Measurements from ENCODE around the gene GMDS. TPM values are rescaled to one million over a fixed set of nuclear protein-coding genes. Genes with fewer than 3 reads are reported as not detected.

GMDS gene
- total and polyA plus RNA-seq, 2 of the 4 experiments (the other 2 are of a cell fraction): 7.3 to 21.9 TPM

- peaks cover 8% of the 10 kb centered on the region for H3K9me1 ChIP-seq (ENCODE audit: insufficient read depth, low read length)
- no peak overlapping the region for H3K4ac ChIP-seq (ENCODE audit: low read depth, low read length)
- no peaks in the 10 kb centered on the region for H3K36me3 ChIP-seq (ENCODE audit: control insufficient read depth, insufficient read depth, low read length)
- H2BK20ac ChIP-seq (ENCODE audit: low read depth, low read length): no peak overlapping the region
- H3K79me1 ChIP-seq (ENCODE audit: low read depth in 1 of 2, low read length in 2 of 2): 0 out of 4 replicates have a peak, but pooled peaks cover 0 to 4% of the 10 kb centered on the region in 2 experiments
- no peak overlapping the region for H3K23ac ChIP-seq (ENCODE audit: low read depth, low read length)
- no peak overlapping the region for H4K8ac ChIP-seq (ENCODE audit: low read depth in 2 of 2, low read length in 2 of 2)
- no peak overlapping the region for H2AK9ac ChIP-seq (replicated peaks; ENCODE audit: low read depth, low read length, poor library complexity)
- dilution Hi-C loops (cut with HindIII; ENCODE audit: low sequenced_read_pairs, unreplicated experiment) (no loop called here), in situ Hi-C loops (cut with MboI; ENCODE audit: low sequenced_read_pairs) (no loop called here), intact Hi-C loops (cut with micrococcal nuclease) (loop anchor here (5.0 kb wide), 1 partner anchor 185 kb away; no protein-coding TSS in a partner anchor)
- WGBS, 2 experiments (ENCODE audit: extremely low coverage in 2 of 2, insufficient read length in 1 of 2): 100% methylated on average over 1 of the region's 8 CpGs; no CpG with 5 or more reads in 1 of the 2 experiments
- no peak overlapping the region for H3K18ac ChIP-seq (ENCODE audit: low read depth, low read length)
- H2AK5ac ChIP-seq (ENCODE audit: low read depth, low read length): peak overlapping the region; percentile 63
- no peak overlapping the region for H2AFZ ChIP-seq (replicated peaks; ENCODE audit: low read length, poor library complexity)
- no peak overlapping the region for H3K9ac ChIP-seq (ENCODE audit: low read depth, low read length)
- H3K27ac ChIP-seq (ENCODE audit: insufficient read depth, low read length): no peak overlapping the region
- DNase-seq: peak; percentile 72
- H2BK120ac ChIP-seq (ENCODE audit: low read depth, low read length): no peak overlapping the region
- H4K5ac ChIP-seq (ENCODE audit: low read depth, low read length): no peak overlapping the region
- ATAC-seq (ENCODE audit: low read depth): peak; percentile 59
- TF ChIP-seq, protein P1, sequence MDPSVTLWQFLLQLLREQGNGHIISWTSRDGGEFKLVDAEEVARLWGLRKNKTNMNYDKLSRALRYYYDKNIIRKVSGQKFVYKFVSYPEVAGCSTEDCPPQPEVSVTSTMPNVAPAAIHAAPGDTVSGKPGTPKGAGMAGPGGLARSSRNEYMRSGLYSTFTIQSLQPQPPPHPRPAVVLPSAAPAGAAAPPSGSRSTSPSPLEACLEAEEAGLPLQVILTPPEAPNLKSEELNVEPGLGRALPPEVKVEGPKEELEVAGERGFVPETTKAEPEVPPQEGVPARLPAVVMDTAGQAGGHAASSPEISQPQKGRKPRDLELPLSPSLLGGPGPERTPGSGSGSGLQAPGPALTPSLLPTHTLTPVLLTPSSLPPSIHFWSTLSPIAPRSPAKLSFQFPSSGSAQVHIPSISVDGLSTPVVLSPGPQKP (IDR thresholded peaks at IDR 0.05; ENCODE audit: borderline replicate concordance, low read depth, low read length): no peak
- no peak for TF ChIP-seq MAZ (IDR thresholded peaks at IDR 0.05; ENCODE audit: borderline replicate concordance, low read depth, low read length)
- TF ChIP-seq POLR2A (IDR thresholded peaks at IDR 0.05; ENCODE audit: low read depth, low read length): no peak
- TF ChIP-seq CEBPB (IDR thresholded peaks at IDR 0.05; ENCODE audit: low read depth, low read length): no peak
- TF ChIP-seq BHLHE40 (IDR thresholded peaks at IDR 0.05; ENCODE audit: low read depth, low read length): no peak
- no peak for TF ChIP-seq MXI1 (IDR thresholded peaks at IDR 0.05; ENCODE audit: borderline replicate concordance, low read depth, low read length)
- TF ChIP-seq RFX5 (IDR thresholded peaks at IDR 0.05; ENCODE audit: low read depth, low read length): no peak
- TF ChIP-seq, protein P2, sequence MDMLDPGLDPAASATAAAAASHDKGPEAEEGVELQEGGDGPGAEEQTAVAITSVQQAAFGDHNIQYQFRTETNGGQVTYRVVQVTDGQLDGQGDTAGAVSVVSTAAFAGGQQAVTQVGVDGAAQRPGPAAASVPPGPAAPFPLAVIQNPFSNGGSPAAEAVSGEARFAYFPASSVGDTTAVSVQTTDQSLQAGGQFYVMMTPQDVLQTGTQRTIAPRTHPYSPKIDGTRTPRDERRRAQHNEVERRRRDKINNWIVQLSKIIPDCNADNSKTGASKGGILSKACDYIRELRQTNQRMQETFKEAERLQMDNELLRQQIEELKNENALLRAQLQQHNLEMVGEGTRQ (IDR thresholded peaks at IDR 0.05; ENCODE audit: low read depth, low read length): no peak
- TF ChIP-seq, protein P3, sequence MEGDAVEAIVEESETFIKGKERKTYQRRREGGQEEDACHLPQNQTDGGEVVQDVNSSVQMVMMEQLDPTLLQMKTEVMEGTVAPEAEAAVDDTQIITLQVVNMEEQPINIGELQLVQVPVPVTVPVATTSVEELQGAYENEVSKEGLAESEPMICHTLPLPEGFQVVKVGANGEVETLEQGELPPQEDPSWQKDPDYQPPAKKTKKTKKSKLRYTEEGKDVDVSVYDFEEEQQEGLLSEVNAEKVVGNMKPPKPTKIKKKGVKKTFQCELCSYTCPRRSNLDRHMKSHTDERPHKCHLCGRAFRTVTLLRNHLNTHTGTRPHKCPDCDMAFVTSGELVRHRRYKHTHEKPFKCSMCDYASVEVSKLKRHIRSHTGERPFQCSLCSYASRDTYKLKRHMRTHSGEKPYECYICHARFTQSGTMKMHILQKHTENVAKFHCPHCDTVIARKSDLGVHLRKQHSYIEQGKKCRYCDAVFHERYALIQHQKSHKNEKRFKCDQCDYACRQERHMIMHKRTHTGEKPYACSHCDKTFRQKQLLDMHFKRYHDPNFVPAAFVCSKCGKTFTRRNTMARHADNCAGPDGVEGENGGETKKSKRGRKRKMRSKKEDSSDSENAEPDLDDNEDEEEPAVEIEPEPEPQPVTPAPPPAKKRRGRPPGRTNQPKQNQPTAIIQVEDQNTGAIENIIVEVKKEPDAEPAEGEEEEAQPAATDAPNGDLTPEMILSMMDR (conservative IDR thresholded peaks at IDR 0.05; ENCODE audit: low read depth, low read length): no peak
- no peaks in the 10 kb centered on the region for H3K9me3 ChIP-seq (ENCODE audit: control insufficient read depth, insufficient read depth, low read length)
- 0 out of 3 replicates have a peak overlapping the region, but pooled peaks have one; percentile 21 for H2BK15ac ChIP-seq (ENCODE audit: low read depth, low read length)
- no peak overlapping the region for H3K14ac ChIP-seq (replicated peaks; ENCODE audit: low read depth, low read length)
- no peak overlapping the region for H3K4me2 ChIP-seq (ENCODE audit: low read depth, low read length)
- ChIA-PET POLR2A (ENCODE audit: unreplicated experiment) (interaction anchor here (0.5 kb wide), 1 partner anchor 213 kb away, joined by 3 read pairs; no protein-coding TSS in a partner anchor), CTCF (no interaction called here)
- no peak overlapping the region for H3K4me3 ChIP-seq (ENCODE audit: insufficient read depth, low read depth, low read length)
- no peak overlapping the region for H3K56ac ChIP-seq (ENCODE audit: extremely low read depth, insufficient read depth, low read length)
- H4K20me1 ChIP-seq (ENCODE audit: insufficient read depth, low read length): no peaks in the 10 kb centered on the region
- no peaks in the 10 kb centered on the region for H3K27me3 ChIP-seq (ENCODE audit: control insufficient read depth, insufficient read depth, low read length)
- no TSS peak for BruUV-seq (replicated peaks)
- H4K91ac ChIP-seq (ENCODE audit: insufficient read depth, low read depth, low read length): peak overlapping the region; percentile 25
- H3K4me1 ChIP-seq (ENCODE audit: control insufficient read depth, insufficient read depth, low read length): peaks cover 10% of the 10 kb centered on the region
- no peak overlapping the region for H2BK5ac ChIP-seq (ENCODE audit: low read depth, low read length, poor library complexity, severe bottlenecking)
Observed at GRCh38 chr6:1796706-1797529, 448.5 kb downstream of the GMDS start.
